Measurements from ENCODE around the gene PAX7.

PAX7 gene

GRCh38 chr1:18602533-18603211 lies 28.0 kb upstream of the PAX7 start:
- no peak overlapping the region for H3K27ac ChIP-seq (ENCODE audit: low read depth, low read length)
- H3K4me2 ChIP-seq (ENCODE audit: low read depth, low read length, poor library complexity, severe bottlenecking) = no peak overlapping the region
- no peak overlapping the region for H2AFZ ChIP-seq (ENCODE audit: low read depth, low read length, severe bottlenecking)
- no peaks in the 10 kb centered on the region for H3K9me3 ChIP-seq (ENCODE audit: insufficient read depth, low read length)
- H3K9me2 ChIP-seq (replicated peaks; ENCODE audit: insufficient read depth, low read length) = no peaks in the 10 kb centered on the region
- no peaks in the 10 kb centered on the region for H3F3A ChIP-seq (ENCODE audit: insufficient read depth)
- H3K9ac ChIP-seq (ENCODE audit: low read length) = no peak overlapping the region
- TF ChIP-seq EZH2phosphoT487 (conservative IDR thresholded peaks at IDR 0.05; ENCODE audit: low read length) (no peak), CTCF (IDR thresholded peaks at IDR 0.05; ENCODE audit: insufficient read depth, low read length, poor library complexity, severe bottlenecking) (no peak)
- no peaks in the 10 kb centered on the region for H3K27me3 ChIP-seq (ENCODE audit: low read length)
- no peak overlapping the region for H3K4me3 ChIP-seq (ENCODE audit: insufficient read depth, low read length, poor library complexity, severe bottlenecking)
- H4K20me1 ChIP-seq (ENCODE audit: low read depth, low read length) = no peaks in the 10 kb centered on the region
- no peaks in the 10 kb centered on the region for H3K36me3 ChIP-seq (ENCODE audit: low read length)
- H3K79me2 ChIP-seq (ENCODE audit: insufficient read depth, low read length) = no peaks in the 10 kb centered on the region

- Histone ChIP-seq H3K4me2 (ENCODE audit: low read depth, low read length, poor library complexity, severe bottlenecking) (no peak overlapping the region), H3K36me3 (ENCODE audit: low read length) (no peaks in the 10 kb centered on the region), H3K9ac (ENCODE audit: low read length) (no peak overlapping the region), H3K79me2 (ENCODE audit: insufficient read depth, low read length) (no peaks in the 10 kb centered on the region), H3K27ac (ENCODE audit: low read depth, low read length) (no peak overlapping the region), H3K27me3 (ENCODE audit: low read length) (no peaks in the 10 kb centered on the region), H3F3A (ENCODE audit: insufficient read depth) (no peaks in the 10 kb centered on the region), H3K9me3 (ENCODE audit: insufficient read depth, low read length) (no peaks in the 10 kb centered on the region), H3K4me3 (ENCODE audit: insufficient read depth, low read length, poor library complexity, severe bottlenecking) (no peak overlapping the region), H3K9me2 (replicated peaks; ENCODE audit: insufficient read depth, low read length) (no peaks in the 10 kb centered on the region), H2AFZ (ENCODE audit: low read depth, low read length, severe bottlenecking) (no peak overlapping the region), H4K20me1 (ENCODE audit: low read depth, low read length) (no peaks in the 10 kb centered on the region)
- TF ChIP-seq EZH2phosphoT487 (conservative IDR thresholded peaks at IDR 0.05; ENCODE audit: low read length) (no peak), CTCF (IDR thresholded peaks at IDR 0.05; ENCODE audit: insufficient read depth, low read length, poor library complexity, severe bottlenecking) (no peak)
Observed at GRCh38 chr1:18603212-18603852, 27.3 kb upstream of the PAX7 start.

- no peaks in the 10 kb centered on the region for H3K79me2 ChIP-seq (ENCODE audit: insufficient read depth, low read length)
- no peaks in the 10 kb centered on the region for H3K27me3 ChIP-seq (ENCODE audit: low read length)
- H3K9me2 ChIP-seq (replicated peaks; ENCODE audit: insufficient read depth, low read length) = no peaks in the 10 kb centered on the region
- no peak overlapping the region for H3K4me3 ChIP-seq (ENCODE audit: insufficient read depth, low read length, poor library complexity, severe bottlenecking)
- TF ChIP-seq EZH2phosphoT487 (conservative IDR thresholded peaks at IDR 0.05; ENCODE audit: low read length) (no peak), CTCF (IDR thresholded peaks at IDR 0.05; ENCODE audit: insufficient read depth, low read length, poor library complexity, severe bottlenecking) (no peak)
- H2AFZ ChIP-seq (ENCODE audit: low read depth, low read length, severe bottlenecking) = no peak overlapping the region
- H3K9ac ChIP-seq (ENCODE audit: low read length) = no peak overlapping the region
- H3K9me3 ChIP-seq (ENCODE audit: insufficient read depth, low read length) = no peaks in the 10 kb centered on the region
- H3K27ac ChIP-seq (ENCODE audit: low read depth, low read length) = no peak overlapping the region
- no peaks in the 10 kb centered on the region for H4K20me1 ChIP-seq (ENCODE audit: low read depth, low read length)
- H3F3A ChIP-seq (ENCODE audit: insufficient read depth) = no peaks in the 10 kb centered on the region
- no peaks in the 10 kb centered on the region for H3K36me3 ChIP-seq (ENCODE audit: low read length)
- no peak overlapping the region for H3K4me2 ChIP-seq (ENCODE audit: low read depth, low read length, poor library complexity, severe bottlenecking)
Observed at GRCh38 chr1:18606443-18607288, 24.0 kb upstream of the PAX7 start.
